Measurements from ENCODE around the gene ABI1. TPM values are rescaled to one million over a fixed set of nuclear protein-coding genes. Genes with fewer than 3 reads are reported as not detected.

ABI1 gene
- total RNA-seq, 1 donor from 2014 or later = 29.2 TPM

GRCh38 chr10:26729395-26729794, 131.4 kb downstream of the ABI1 start:
- TF ChIP-seq CTCF (IDR thresholded peaks at IDR 0.05; ENCODE audit: borderline replicate concordance) = no peak
- intact Hi-C loops (cut with micrococcal nuclease) = loop anchor here (5.0 kb wide), 1 partner anchor 153 kb away; no protein-coding TSS in a partner anchor
- Histone ChIP-seq H3K36me3 (peaks cover 42% of the 10 kb centered on the region), H3K27ac (replicated peaks) (no peak overlapping the region), H3K4me1 (no peaks in the 10 kb centered on the region), H3K27me3 (ENCODE audit: low read depth) (no peaks in the 10 kb centered on the region), H3K9me3 (replicated peaks) (no peaks in the 10 kb centered on the region), H3K4me3 (no peak overlapping the region)
- no peak for DNase-seq

GRCh38 chr10:26728957-26729356, 131.8 kb downstream of the ABI1 start:
- intact Hi-C loops (cut with micrococcal nuclease) = loop anchor here (5.0 kb wide), 1 partner anchor 153 kb away; no protein-coding TSS in a partner anchor

GRCh38 chr10:26727005-26727404, 133.8 kb downstream of the ABI1 start:
- Histone ChIP-seq H3K27me3 (ENCODE audit: low read depth) (no peaks in the 10 kb centered on the region), H3K27ac (replicated peaks) (no peak overlapping the region), H3K9me3 (replicated peaks) (no peaks in the 10 kb centered on the region), H3K4me1 (no peaks in the 10 kb centered on the region), H3K4me3 (no peak overlapping the region), H3K36me3 (peaks cover 49% of the 10 kb centered on the region)
- TF ChIP-seq CTCF (IDR thresholded peaks at IDR 0.05; ENCODE audit: borderline replicate concordance) = no peak
- intact Hi-C loops (cut with micrococcal nuclease) = loop anchor here (5.0 kb wide), 1 partner anchor 155 kb away; no protein-coding TSS in a partner anchor
- DNase-seq = no peak

More at GRCh38 chr10:26728957-26729356, 131.8 kb downstream of the ABI1 start:
- H3K4me3 ChIP-seq = no peak overlapping the region
- no peaks in the 10 kb centered on the region for H3K27me3 ChIP-seq (ENCODE audit: low read depth)
- H3K27ac ChIP-seq (replicated peaks) = no peak overlapping the region
- no peak for DNase-seq
- H3K9me3 ChIP-seq (replicated peaks) = no peaks in the 10 kb centered on the region
- peaks cover 46% of the 10 kb centered on the region for H3K36me3 ChIP-seq
- no peaks in the 10 kb centered on the region for H3K4me1 ChIP-seq
- TF ChIP-seq CTCF (IDR thresholded peaks at IDR 0.05; ENCODE audit: borderline replicate concordance) = no peak

DNA sequence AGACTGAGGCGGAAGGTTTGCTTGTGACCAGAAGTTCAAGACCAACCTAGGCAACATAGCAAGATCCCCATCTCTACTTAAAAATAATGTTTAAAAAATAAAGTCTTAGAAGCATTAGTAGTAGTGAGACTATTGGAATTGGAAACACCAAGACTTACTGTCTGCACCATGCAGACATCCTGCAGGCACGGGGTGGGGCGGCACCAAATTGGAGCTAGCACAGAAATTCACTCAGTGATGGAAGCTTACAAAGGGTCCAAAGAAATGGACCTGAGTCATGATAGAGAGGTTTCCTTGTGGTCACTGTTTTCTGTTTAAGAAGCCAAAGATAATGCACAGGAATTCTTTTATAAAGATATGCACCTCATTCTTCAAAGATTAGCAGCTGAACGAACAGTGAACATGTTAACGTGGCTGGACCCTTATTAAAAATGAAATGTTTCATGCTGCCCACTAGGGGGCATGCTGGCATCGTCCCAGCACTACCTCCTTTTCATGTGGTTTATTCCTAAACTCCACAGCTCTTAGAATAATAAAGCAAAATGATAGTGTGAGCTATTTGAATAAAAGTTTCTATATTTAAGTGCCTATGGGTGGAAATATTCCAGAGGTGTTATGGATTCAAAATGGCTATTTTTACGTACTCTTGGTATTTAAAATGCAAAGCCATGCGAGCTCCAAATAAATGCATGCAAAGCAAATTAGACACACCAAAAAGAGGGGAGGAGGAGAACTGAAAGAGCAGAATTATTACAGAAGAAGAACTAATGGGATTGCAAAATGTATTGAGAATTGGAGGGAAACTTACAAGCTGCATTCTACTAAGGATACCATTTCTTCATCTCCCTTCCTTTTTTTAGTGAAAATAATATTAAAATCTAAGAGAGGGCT, 134.7 kb downstream of the ABI1 start:
- TF ChIP-seq CTCF (IDR thresholded peaks at IDR 0.05; ENCODE audit: borderline replicate concordance) = peak; percentile 82
- Histone ChIP-seq H3K9me3 (replicated peaks) (no peaks in the 10 kb centered on the region), H3K4me1 (no peaks in the 10 kb centered on the region), H3K36me3 (peaks cover 48% of the 10 kb centered on the region), H3K27ac (replicated peaks) (no peak overlapping the region), H3K4me3 (no peak overlapping the region), H3K27me3 (ENCODE audit: low read depth) (no peaks in the 10 kb centered on the region)
- peak; percentile 51 for DNase-seq
- intact Hi-C loops (cut with micrococcal nuclease) = loop anchor here (5.0 kb wide), 1 partner anchor 156 kb away; no protein-coding TSS in a partner anchor

- no peak overlapping the region for H3K4me3 ChIP-seq
- intact Hi-C loops (cut with micrococcal nuclease) = no loop called here
- no peak for DNase-seq
- H3K4me1 ChIP-seq = no peaks in the 10 kb centered on the region
- H3K9me3 ChIP-seq (replicated peaks) = no peaks in the 10 kb centered on the region
- H3K27ac ChIP-seq (replicated peaks) = no peak overlapping the region
- TF ChIP-seq CTCF (IDR thresholded peaks at IDR 0.05; ENCODE audit: borderline replicate concordance) = no peak
- H3K27me3 ChIP-seq (ENCODE audit: low read depth) = no peaks in the 10 kb centered on the region
- peaks cover 55% of the 10 kb centered on the region for H3K36me3 ChIP-seq
Measured at GRCh38 chr10:26723016-26723415, 137.7 kb downstream of the ABI1 start.

Measured in left ventricle myocardium inferior (tissue), 1 donor.